Measurements from ENCODE around the gene WDR55. TPM values are rescaled to one million over a fixed set of nuclear protein-coding genes. Genes with fewer than 3 reads are reported as not detected.
"Not testable (repeated sequence)": the region's sequence is repeated elsewhere in the genome, so short reads cannot be mapped to it uniquely, and the experiment has no call there.

The WDR55 gene
- total RNA-seq, 1 experiment from 2014 or later: 49.2 TPM

DNA sequence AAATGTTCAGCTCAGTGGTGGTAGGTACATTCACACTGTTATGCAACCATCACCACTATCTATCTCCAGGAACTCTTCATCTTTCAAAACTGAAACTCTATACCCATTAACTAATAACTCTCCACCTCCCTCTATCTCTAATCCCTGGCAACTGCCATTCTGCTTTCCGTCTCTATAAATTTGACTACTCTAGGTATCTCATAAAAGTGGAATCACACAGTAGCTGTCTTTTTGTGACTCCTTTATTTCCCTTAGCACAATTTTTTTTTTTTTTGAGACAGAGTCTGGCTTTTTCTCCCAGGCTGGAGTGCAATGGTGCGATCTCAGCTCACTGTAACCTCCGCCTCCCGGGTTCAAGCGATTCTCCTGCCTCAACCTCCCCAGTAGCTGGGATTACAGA is 56.7 kb downstream of the WDR55 start:
- H3K27ac ChIP-seq (ENCODE audit: low read length); intact Hi-C loops (cut with micrococcal nuclease; ENCODE audit: unreplicated experiment); H3K4me3 ChIP-seq (ENCODE audit: low read depth in 2 of 2, low read length in 2 of 2); DNase-seq (ENCODE audit: low read depth, low spot score); BruUV-seq (replicated peaks); in situ Hi-C loops (cut with HindIII; ENCODE audit: low pct_unique_long_range_greater_than_20kb, low sequenced_read_pairs); H3K4me1 ChIP-seq (ENCODE audit: control insufficient read depth, insufficient read depth, low read length); H3K27me3 ChIP-seq (ENCODE audit: control insufficient read depth, insufficient read depth, low read length); H3K9me3 ChIP-seq (ENCODE audit: control insufficient read depth, insufficient read depth, low read depth, low read length); ATAC-seq; H3K36me3 ChIP-seq (ENCODE audit: control insufficient read depth, insufficient read depth, low read length): not testable (repeated sequence)
- CTCF ChIA-PET: interaction anchor here (0.6 kb wide), 3 partner anchors 12 to 370 kb away, joined by 4 to 5 read pairs (median 4); no protein-coding TSS in a partner anchor
- POLR2A ChIA-PET: interaction anchor here (0.6 to 0.7 kb wide), 2 partner anchors 10 to 157 kb away, joined by 5 read pairs; partner anchors contain the start of gene APBB3

Small RNA genes within 50 kb of the gene (microRNA-seq; reads per million reads assigned to microRNA genes)
- gene MIR3655 (ENCODE audit: unreplicated experiment): not detected

Other genes starting within 250 kb of the WDR55 start
- 8.6 TPM for gene EIF4EBP3, start 117.2 kb upstream of the WDR55 start, total RNA-seq (2021; ENCODE audit: unreplicated experiment)
- gene SRA1, start 107.4 kb upstream of the WDR55 start, total RNA-seq (2021; ENCODE audit: unreplicated experiment): 52.0 TPM
- gene APBB3, start 100.3 kb upstream of the WDR55 start, total RNA-seq (2021; ENCODE audit: unreplicated experiment): 28.6 TPM
- 96.7 TPM for gene SLC35A4, start 100.1 kb upstream of the WDR55 start, total RNA-seq (2021; ENCODE audit: unreplicated experiment)
- gene CD14, start 31.7 kb upstream of the WDR55 start, total RNA-seq (2021; ENCODE audit: unreplicated experiment): 2.5 TPM
- gene TMCO6, start 25.5 kb upstream of the WDR55 start, total RNA-seq (2021; ENCODE audit: unreplicated experiment): 18.9 TPM
- gene NDUFA2, start 17.3 kb upstream of the WDR55 start, total RNA-seq (2021; ENCODE audit: unreplicated experiment): 81.7 TPM
- 98.2 TPM for gene IK, start 17.1 kb upstream of the WDR55 start, total RNA-seq (2021; ENCODE audit: unreplicated experiment)
- 1.8 TPM for gene DND1, start 8.7 kb downstream of the WDR55 start, total RNA-seq (2021; ENCODE audit: unreplicated experiment)
- 76.4 TPM for gene HARS1, start 26.5 kb downstream of the WDR55 start, total RNA-seq (2021; ENCODE audit: unreplicated experiment)
- gene HARS2, start 26.6 kb downstream of the WDR55 start, total RNA-seq (2021; ENCODE audit: unreplicated experiment): 44.1 TPM
- 62.2 TPM for gene ZMAT2, start 35.5 kb downstream of the WDR55 start, total RNA-seq (2021; ENCODE audit: unreplicated experiment)
- not detected for gene PCDHA1, start 121.2 kb downstream of the WDR55 start, total RNA-seq (2021; ENCODE audit: unreplicated experiment)
- gene PCDHA2, start 129.9 kb downstream of the WDR55 start, total RNA-seq (2021; ENCODE audit: unreplicated experiment): not detected
- gene PCDHA3, start 136.2 kb downstream of the WDR55 start, total RNA-seq (2021; ENCODE audit: unreplicated experiment): not detected
- gene PCDHA4, start 142.2 kb downstream of the WDR55 start, total RNA-seq (2021; ENCODE audit: unreplicated experiment): 3.1 TPM
- gene PCDHA5, start 156.7 kb downstream of the WDR55 start, total RNA-seq (2021; ENCODE audit: unreplicated experiment): 0.10 TPM
- gene PCDHA6, start 163.1 kb downstream of the WDR55 start, total RNA-seq (2021; ENCODE audit: unreplicated experiment): 0.31 TPM
- 0.15 TPM for gene PCDHA7, start 169.4 kb downstream of the WDR55 start, total RNA-seq (2021; ENCODE audit: unreplicated experiment)
- 0.10 TPM for gene PCDHA8, start 176.3 kb downstream of the WDR55 start, total RNA-seq (2021; ENCODE audit: unreplicated experiment)
- 0.21 TPM for gene PCDHA9, start 183.5 kb downstream of the WDR55 start, total RNA-seq (2021; ENCODE audit: unreplicated experiment)
- 0.33 TPM for gene PCDHA10, start 191.0 kb downstream of the WDR55 start, total RNA-seq (2021; ENCODE audit: unreplicated experiment)
- gene PCDHA11, start 204.1 kb downstream of the WDR55 start, total RNA-seq (2021; ENCODE audit: unreplicated experiment): 0.08 TPM
- gene PCDHA12, start 210.4 kb downstream of the WDR55 start, total RNA-seq (2021; ENCODE audit: unreplicated experiment): 10.0 TPM
- gene PCDHA13, start 217.2 kb downstream of the WDR55 start, total RNA-seq (2021; ENCODE audit: unreplicated experiment): 1.0 TPM

Measured in Panc1 (cell line).